ENCODE results near the gene MIS18BP1.
"Not testable (repeated sequence)": the region's sequence is repeated elsewhere in the genome, so short reads cannot be mapped to it uniquely, and the experiment has no call there.

Gene MIS18BP1

DNA sequence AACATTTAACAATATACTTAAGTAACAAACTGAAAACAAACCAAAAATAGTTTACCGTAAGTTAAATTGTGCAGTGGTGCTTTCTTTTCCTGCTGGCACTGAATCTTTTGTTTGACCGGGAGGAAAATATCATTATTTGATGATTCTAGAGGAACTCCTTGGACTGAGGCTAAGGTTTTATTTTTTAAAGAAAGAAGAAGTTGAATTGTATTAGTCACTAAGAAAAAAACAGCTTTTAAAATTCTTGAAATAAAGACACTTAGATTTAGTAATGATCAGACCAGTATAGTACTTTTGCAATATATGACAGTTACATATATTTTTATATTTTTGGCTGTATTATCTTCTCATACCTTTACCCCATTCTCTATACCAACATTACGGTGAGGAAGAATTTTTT is 10.3 kb downstream of the MIS18BP1 start:
- DNase-seq: no peak

DNA sequence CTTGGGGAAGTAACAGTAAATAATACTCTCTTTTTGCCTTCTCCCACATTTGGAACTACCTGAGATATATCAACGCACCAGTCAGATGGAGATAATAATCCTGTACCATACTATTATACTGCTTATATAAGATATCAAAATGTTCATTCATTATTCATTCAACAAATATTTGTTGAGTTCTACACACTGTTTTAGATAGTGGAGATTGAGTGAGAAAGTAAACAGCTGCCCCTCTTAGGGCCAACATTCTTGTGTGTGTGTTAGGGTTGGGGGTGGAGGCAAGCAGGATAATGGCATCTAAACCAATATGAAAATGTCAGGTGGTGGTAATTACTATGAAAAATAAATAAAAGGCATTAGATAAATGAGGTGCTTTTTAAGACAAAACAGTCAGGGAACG is 14.0 kb downstream of the MIS18BP1 start:
- no peak for DNase-seq

DNA sequence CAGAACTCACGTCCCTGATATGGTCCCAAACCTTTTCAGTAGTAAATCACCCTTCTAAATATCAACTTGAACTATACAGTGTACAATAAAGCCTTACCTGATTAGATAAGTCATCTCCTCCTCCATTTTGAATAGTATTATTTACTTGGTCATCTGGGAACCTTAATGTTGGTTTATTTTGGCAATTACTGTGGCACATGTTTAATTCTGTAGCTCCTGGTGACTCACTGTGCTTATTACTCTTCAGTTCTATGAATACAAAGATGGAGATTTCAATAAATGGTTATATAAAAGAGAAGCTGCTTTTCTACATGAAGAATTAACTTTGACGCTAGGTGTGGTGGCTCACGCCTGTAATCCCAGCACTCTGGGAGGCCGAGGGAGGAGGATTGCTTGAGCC is 25.4 kb downstream of the MIS18BP1 start:
- DNase-seq: no peak

DNA sequence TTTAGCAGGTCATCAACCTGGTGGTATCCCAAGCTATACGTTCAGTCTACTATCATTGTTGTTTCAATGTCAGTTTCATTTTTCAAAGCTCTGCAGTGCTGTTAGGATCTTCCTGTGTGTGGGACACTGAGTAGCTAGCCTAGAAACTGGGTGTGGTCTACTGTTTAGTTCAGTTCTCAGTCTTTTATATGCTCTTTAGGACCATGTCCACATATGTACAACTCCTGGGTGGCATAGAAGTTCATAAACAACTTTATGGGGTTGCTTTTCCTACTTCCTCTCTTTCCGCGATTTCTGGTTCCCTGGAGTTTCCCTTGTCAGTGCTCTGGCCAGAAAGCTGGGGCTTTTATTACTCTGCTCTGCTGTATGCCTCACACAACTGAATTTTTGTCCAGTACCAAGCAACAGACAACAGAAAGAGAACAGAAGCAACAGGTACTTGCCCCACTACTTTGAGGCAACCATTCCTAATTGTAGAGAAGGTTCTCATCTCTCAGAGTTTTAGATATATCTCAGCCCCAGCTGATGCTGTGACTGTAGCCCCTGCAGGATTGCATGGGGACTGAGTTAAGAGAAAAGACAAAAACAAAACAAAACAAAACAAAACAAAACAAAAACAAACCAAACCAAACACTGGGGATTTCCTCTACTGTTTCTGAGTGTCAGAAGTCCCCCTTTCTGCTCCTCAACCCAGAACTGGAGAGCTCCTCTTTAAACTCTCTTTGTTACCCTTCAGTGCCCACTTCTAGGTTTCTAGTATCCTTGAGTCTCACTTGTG is 30.3 kb downstream of the MIS18BP1 start:
- no peak for DNase-seq

DNA sequence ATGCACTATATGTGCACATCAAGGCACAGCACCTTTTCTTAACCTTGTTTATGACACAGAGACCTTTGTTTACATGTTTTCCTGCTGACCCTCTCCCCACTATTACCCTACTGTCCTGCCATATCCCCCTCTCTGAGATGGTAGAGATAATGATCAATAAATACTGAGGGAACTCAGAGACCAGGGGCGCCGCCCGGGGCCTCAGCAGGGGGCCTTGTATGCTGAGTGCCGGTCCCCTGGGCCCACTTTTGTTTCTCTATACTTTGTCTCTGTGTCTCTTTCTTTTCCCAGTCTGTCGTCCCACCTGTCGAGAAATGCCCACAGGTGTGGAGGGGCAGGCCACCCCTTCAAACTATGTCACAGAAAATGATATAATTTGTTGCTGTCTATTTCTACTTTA is 38.7 kb downstream of the MIS18BP1 start:
- DNase-seq: not testable (repeated sequence)

DNA sequence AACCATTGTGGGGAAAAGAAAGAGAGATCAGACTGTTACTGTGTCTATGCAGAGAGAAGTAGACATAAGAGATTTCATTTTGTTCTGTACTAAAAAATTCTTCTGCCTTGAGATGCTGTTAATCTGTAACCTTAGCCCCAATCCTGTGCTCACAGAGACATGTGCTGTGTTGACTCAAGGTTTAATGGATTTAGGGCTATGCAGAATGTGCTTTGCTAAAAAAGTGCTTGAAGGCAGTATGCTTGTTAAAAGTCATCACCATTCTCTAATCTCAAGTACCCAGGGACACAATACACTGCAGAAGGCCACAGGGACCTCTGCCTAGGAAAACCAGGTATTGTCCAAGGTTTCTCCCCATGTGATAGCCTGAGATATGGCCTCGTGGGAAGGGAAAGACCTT is 39.3 kb downstream of the MIS18BP1 start:
- not testable (repeated sequence) for DNase-seq

DNA sequence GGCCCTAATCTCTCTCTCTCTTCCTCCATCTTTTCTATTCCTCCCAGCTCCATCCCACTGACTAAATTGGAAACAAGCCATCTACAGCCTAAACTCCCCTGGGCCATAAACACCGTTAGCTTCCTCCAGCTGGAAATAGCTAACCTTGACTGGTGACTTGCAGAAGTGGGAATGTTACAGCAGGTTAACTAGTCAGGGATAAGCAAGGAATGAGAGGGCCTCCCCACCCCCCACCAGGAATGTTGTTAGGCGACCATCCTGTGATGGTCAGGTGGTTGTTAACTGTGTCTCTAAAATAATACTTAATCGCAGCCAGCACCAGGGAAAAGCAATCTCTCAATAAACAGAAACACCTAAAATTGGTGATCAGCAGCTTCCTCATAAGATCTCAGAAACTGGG is 40.8 kb downstream of the MIS18BP1 start:
- no peak for DNase-seq

DNA sequence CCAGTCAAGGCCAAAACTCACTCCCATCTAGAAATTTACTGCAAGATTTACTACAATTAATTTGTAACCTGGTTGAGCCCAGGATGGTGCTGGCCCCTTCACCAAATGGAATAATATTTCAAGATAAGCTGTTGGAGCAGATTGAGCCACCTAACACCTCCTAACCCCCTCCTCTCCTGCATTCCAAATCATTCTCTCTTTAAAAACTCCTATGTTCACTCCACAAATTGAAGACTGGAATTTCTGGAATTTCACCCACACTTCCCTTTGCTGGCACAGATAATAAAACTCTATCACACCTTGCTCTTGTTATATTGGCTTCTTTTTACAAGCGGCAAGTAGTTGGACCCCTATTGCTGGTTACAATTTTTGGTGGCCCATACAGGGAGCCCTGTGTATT is 41.7 kb downstream of the MIS18BP1 start:
- DNase-seq: no peak

DNA sequence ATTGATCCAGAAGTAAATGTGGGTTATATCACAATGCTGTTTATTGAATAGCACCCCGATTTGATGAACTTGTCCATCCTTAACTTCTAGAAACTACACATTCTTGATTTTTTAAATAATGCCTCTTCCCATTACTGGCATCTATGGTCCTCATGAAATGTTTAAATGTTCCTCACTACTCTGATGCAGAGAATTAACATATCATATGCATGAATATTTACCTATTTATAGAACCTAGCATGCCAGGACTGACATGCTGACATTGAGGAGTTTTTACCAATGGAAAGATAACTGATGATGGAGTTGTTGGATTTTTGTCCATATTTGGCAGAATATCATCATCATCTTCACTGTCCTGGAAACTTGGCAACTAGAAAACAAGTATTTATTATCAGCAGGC is 42.8 kb downstream of the MIS18BP1 start:
- DNase-seq: no peak

DNA sequence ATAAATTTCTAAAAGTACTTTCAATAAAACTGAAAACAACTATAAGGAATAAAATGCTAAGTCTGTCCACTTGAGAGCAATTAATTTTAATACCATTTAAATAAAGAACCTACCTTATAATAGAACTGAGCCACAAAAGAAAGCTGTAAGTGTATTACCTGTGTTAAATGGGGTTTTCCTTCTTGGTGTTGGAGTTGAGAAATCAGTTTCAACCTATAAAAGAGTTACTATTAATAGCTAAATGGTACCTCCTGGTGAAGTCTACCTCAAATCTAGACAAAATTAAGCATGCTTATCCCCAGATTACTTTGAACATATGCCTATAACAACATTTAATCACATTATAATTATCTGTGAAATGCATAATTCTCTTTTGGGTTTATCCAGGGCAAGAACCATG is 48.8 kb downstream of the MIS18BP1 start:
- no peak for DNase-seq

DNA sequence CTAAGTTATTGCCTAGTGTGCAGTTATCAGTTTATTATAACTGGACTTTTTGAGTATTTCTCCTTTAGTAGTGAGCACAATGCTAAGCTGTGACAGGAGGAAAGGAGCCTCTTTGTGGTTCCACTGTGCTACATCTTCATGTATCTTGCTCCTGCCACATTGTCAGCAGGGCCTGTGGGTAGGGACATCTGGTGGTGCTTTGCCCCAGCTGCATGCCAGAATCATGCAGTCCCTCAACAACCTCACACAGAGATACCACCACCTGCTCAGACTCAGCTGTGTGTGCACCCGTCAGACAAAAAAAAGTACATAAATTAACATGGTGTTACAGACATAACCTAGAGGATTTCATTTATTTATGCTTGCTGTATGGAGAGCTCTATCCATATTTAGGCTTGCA is 51.1 kb downstream of the MIS18BP1 start:
- no peak for DNase-seq

DNA sequence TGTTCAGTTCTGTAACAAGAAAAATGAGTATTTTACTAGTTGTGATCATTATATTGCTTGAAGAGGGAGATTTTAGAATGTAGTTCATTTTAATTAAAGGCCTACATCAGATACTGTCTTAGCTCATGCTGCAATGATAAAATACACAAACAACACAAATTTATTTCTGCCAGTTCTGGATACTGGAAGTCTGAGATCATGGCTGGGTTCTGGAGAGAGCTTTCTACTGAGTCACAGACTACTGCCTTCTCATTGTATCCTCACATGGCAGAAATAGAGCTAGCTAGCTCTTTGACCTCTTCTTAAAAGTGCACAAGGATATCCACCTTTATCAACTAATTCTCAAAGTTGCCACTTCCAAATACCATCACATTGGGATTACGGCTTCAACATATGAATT is 53.8 kb downstream of the MIS18BP1 start:
- DNase-seq: no peak

DNA sequence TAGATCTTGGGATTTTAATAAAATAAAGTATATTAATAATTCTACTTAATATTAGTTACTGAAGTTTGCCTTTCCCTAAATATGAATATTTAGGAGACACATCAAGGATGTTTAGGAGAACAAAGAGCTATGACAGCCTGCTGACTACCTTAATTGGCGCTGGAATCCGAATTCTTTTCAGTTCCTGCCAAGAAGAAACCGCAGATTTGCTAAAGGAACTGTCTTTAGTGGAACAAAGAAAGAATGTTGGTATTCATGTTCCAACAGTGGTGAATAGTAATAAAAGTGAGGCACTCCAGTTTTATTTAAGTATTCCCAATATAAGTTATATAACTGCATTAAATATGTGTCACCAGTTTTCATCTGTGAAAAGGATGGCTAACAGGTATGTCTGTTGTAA is 54.5 kb downstream of the MIS18BP1 start:
- no peak for DNase-seq

DNA sequence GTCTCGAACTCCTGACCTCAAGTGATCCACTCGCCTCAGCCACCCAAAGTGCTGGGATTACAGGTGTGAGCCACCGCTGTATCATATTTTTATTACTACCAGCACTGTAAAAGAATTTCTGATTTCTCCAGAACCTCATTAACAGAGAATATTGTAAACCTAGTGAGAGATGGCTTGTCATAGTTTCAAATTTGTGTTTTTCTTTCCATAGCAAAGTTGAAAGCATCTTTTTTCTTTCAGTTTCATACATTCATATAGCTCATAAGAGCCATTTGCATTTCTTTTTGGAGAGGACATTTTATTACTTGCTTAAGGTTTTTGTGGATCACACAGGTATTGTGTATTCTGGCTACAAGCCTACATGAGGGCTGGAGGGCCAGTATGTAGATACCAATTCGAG is 58.0 kb downstream of the MIS18BP1 start:
- no peak for DNase-seq

DNA sequence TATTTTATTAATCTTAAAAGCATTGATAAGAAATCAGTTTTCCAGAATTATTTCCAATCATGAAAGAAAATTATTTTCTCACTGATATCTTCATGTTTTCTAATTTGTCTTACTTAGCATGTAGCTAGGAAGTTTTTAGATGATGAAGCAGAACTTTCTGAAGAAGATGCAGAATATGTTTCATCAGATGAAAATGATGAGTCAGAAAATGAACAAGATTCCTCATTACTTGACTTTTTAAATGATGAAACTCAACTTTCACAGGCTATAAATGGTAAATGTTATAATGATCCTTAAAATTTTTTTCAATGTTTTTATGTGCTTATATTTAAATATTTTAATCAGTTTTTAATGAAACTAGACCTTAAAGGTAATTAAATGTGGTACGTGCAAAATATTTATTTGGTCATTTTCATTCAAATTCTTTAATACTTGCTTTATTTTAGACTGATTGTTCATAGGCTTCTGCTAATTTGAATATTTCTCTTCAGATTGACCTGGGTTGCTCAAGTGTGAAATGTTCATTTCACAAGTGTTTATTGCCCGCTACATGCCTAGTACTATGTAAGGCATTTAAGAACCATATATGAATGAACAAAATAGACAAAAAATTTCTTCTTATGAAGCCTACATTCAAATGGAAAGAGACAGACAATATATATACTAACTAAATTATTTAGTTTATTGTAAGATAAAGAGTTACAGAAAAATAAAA is 67.7 kb downstream of the MIS18BP1 start:
- DNase-seq: no peak

DNA sequence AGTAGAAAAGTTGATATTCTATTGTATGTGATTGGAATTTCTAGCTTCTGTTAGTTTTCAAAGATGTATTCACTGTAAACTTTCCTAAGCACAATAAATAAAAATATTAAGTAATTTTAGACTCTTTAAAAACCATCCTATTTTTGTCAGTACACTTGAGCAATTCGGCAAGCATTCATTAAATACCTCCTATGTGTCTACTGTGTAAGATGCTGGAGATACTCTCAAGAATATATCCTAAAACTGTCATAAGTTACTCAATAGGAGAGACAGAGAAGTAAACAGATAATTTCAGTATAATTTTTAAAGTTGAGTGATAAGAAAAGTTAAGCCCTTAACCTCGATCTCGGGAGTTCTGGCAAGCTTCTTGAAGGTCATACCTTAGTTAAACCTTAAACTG is 71.2 kb downstream of the MIS18BP1 start:
- no peak for DNase-seq

DNA sequence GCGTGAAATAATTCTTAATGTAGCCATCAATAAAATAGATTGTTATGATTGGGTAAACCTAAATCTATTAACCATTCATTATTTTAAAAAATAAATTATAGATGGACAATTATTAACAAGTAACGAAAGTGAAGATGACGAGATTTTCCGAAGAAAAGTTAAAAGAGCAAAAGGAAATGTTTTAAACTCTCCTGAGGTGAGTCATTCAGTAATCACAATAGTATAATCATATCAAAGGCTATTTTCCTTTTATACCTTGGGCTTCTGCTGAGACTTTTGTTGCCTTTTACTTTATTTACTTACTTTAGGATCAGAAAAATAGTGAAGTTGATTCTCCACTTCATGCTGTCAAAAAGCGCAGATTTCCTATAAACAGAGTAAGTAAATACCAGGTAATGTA is 71.7 kb downstream of the MIS18BP1 start:
- no peak for DNase-seq

DNA sequence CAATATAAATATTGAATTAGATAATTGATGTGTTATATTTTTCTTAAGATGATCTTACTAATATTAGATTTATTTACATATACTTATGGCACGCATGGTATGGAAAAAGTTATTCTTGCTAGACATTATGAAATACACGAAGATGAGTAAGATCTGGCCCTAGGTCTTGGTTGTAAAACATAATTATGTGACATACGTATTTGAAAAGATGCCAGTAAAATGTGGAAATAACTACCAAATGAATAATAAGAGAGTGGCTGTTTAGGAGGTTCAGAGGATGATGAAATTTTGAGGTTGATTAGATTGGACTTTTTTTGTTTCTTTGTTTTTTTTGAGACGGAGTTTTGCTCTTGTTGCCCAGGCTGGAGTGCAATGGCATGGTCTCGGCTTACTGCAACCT is 75.9 kb downstream of the MIS18BP1 start:
- no peak for DNase-seq

DNA sequence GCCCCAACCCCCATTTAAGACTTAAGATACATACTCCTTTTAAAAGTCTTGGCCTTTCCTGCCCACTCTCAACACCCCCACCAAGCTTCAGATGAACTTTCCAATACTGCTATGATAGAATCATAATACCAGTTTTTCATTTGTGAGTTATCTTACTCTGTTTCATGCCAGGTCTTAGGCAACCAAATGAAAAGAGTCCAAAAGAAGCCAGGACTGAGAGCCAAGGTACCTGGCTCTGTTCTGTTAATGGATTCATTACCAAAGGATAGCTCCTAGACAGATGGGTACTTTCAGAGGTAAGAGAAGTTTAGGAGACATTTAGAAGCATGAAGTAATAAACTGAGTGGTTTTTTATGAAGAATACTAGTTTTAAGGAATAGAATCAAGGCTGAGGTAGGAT is 83.1 kb downstream of the MIS18BP1 start:
- no peak for DNase-seq

DNA sequence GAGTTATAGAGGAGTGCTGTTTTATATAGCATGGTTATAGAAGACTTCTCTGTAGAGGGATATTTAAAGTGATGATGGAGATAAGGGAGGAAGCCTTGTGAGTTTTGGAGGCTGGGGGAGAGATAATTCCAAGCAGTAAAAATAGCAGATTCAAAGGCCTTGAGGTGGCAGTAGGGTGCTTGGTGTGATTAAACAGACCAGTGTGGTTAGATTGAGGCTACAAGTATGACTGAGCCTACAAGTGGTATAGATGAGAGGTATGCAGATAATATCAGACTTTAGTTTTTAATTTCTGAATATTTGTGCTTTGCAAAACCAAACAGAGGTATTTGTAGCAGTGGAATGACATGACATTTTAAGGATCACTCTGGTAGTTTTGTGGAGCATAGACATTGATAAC is 96.9 kb downstream of the MIS18BP1 start:
- DNase-seq: no peak

Data from activated CD8-positive, alpha-beta memory T cell treated with anti-CD3 and anti-CD28 coated beads, Interleukin-2, amount 50 U/mL, for 48 hours (primary cell).